ENCODE data around the gene YWHAH.

YWHAH gene

DNA sequence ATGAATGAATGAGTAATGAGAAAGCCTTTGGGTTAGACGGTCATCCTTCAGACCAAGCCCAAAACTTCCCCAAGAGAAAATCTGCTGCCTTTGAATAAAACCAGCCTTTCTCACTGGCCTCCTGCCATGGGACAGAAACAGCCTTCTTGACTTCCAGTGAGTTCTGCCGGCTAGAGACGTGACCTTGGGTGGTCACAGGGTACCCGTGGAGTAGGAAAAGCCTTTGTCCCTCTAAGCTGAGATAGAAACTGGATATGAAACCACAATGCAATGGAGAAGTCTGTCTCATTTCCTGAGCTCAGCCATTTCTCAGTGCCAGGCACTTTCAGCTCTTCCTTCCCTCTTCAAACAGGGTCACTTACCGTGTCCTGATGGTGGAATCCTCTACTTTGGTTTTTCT is 21.2 kb upstream of the YWHAH start:
- peak; percentile 64 for DNase-seq (ENCODE audit: low spot score)

DNA sequence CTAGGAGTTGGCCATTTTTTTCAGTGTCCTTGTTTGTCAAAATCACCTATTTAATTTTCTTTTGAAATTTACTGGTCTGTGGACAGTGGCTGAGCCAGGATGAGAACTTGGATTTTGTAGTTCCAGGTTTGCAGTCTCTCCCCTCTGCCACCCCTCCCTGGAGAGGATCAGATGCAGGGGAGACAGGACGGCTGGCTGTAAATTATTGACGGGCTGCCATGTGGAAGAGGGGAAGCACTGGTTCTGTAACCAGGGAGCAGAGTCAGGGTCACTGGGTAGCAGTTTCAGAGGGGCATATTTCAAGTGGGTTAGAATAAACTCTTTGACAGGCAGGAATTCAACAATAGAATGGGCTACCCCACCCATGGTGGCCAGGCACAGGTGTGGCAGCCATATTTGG is 20.6 kb upstream of the YWHAH start:
- no peak for DNase-seq (ENCODE audit: low spot score)

- DNase-seq (ENCODE audit: low spot score), result no peak
Measured at GRCh38 chr22:31925056-31925455, 19.3 kb upstream of the YWHAH start.

DNA sequence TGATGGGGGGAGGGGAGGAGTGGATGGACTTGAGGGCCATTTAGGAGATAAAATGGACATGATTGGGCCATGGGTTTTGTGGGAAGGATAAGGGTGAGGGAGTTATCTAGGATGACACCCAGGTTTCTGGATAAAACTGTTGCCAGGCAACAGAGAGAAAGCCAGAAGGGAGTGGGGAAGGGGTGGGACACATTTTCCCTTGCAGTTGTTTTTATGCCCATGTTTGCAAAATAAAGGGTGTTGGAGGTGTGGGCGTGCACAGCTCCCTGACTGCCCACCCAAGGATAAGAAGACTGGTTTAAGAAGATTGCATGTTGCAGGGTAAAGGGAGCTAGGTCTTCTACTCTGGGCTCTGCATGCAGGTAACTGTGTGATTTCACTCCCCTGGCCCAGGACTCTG is 18.3 kb upstream of the YWHAH start:
- DNase-seq (ENCODE audit: low spot score), result no peak

DNA sequence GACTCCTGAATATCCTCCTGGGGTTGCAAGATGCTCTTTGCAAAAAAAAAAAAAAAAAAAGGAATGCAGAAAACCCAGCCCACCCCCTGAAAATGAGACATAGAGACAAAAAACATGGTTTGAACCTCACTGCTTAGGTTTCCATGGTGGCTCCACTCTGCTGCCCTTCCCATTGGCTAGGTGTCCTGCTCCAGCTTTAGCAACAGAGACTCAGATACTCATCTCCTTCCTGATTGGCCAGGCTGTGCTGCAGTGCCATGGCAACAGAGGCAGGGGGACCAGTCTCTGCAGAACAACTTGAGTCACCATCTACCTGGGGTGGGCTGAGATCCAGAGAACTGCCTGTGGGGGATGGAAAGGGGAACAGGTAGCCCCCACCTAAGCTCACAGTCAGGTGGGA is 17.4 kb upstream of the YWHAH start:
- DNase-seq (ENCODE audit: low spot score), result no peak

- DNase-seq (ENCODE audit: low spot score), result no peak
Measured at GRCh38 chr22:31927562-31927961, 16.8 kb upstream of the YWHAH start.

GRCh38 chr22:31929167-31929930 is 15.0 kb upstream of the YWHAH start:
- peak; percentile 55 for DNase-seq (ENCODE audit: low spot score)

GRCh38 chr22:31932863-31933262 is 11.5 kb upstream of the YWHAH start:
- DNase-seq (ENCODE audit: low spot score), result no peak

DNA sequence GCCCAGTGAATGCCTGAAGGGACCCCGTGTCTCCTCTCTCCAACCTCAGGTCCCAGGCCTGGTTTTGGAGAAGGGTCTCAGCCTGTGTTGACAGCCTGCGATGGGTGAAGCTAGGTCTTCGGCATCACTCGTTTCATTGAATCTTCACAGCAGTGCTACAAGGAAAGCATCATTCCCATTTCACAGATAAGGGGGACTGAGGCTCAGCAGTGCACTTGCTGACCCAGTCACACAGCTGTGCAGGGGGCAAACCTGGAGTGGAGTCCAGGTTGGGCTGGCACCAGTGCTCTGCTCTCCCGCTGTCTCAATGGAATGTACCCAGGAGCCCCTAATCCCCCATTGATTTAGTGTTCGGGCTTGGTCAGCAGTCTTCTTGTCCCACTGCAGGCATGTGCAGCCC is 10.9 kb upstream of the YWHAH start:
- no peak for DNase-seq (ENCODE audit: low spot score)

DNA sequence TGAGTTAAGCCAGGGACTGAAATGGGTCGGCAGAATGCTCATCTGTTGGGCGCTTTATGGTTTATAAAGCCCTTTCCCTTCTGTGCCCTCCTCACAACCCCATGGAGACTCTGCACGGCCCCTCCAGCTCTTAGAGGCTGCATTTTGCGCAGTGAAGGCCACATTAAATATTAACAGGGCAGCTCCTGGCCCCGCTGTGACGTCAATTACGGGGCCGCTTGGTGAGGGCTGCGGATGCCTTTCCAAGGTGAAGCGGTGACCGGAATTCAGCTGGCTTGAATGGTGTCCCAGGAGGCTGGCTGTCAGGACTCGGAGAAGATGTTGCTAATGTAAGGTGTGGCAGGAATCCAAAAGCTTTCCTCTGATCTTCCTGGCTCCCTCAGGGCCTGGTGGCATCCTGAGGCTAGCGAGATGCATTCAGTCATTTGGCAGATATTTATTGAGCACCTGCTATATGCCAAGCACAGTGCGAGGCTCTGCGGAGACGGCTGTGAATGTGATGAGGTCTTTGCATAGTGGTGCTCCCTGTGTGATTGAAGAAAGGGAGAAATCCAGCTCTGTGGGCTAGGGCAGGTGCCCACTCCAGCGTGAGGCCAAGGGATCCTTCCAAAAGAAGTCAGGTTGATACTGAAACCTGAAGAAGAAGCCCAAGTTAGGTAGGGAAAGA is 10.4 kb upstream of the YWHAH start:
- no peak for DNase-seq (ENCODE audit: low spot score)

GRCh38 chr22:31935961-31936635 is 8.2 kb upstream of the YWHAH start:
- no peak for DNase-seq (ENCODE audit: low spot score)

DNA sequence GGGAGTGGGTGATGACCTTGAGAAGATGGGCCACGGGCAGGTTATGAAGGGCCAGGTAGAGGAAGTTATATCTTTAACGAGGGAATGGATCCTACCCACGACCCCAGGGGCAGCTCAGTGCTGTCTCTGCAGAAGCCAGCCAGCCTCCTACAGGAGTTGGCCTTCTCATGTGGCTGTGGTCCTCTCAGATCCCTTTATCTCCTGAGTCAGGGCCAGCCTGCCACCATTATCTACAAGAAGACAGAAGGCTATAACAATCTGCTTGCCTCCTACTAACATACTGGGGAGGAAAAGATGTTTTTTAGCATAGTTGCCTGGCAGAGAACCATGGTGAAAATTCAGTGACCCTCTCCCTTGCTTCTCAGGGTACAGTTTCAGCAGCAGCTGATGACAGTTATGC is 7.0 kb upstream of the YWHAH start:
- DNase-seq (ENCODE audit: low spot score), result no peak

DNA sequence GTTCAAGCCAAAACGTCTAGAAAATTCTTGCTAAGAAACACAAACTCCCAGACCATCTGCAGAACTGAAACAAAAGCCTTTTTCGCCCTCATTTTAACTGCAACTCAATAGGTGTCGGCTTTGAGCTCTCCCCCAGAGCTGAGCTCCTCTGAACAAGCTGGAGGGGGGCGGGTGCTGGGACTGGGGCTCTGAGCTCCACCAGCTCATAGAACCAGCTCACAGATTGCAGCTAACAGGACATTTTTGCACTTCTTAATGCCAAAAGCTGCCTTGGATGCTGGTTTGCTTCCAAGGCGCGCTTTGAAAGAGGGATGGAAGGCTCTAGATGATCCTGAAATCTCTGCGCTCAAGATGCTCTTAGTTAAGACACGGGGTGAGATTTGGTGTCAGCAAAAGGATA is 6.0 kb upstream of the YWHAH start:
- no peak for DNase-seq (ENCODE audit: low spot score)

DNA sequence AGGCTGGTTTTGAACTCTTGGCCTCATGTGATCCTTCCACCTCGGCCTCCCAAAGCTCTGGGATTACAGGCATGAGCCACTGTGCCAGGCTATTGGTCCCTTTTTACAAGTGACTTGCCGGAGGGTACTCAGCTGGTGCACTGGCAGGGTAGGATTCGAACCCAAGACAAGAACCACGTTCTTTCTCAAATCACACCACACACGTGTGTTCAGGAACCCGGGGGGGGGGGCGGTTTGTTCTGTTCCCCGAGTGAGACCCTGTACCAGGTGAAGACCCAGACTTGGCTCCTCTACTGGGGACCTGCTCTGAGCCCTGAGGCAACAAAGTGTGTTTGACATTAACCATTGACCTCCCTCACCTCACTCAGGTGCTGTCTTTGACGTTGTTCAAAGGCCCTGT is 3.8 kb upstream of the YWHAH start:
- no peak for DNase-seq (ENCODE audit: low spot score)

GRCh38 chr22:31942091-31942490 is 2.2 kb upstream of the YWHAH start:
- no peak for DNase-seq (ENCODE audit: low spot score)

GRCh38 chr22:31943206-31943977 is 943 bp upstream of the YWHAH start:
- DNase-seq (ENCODE audit: low spot score), result no peak

DNA sequence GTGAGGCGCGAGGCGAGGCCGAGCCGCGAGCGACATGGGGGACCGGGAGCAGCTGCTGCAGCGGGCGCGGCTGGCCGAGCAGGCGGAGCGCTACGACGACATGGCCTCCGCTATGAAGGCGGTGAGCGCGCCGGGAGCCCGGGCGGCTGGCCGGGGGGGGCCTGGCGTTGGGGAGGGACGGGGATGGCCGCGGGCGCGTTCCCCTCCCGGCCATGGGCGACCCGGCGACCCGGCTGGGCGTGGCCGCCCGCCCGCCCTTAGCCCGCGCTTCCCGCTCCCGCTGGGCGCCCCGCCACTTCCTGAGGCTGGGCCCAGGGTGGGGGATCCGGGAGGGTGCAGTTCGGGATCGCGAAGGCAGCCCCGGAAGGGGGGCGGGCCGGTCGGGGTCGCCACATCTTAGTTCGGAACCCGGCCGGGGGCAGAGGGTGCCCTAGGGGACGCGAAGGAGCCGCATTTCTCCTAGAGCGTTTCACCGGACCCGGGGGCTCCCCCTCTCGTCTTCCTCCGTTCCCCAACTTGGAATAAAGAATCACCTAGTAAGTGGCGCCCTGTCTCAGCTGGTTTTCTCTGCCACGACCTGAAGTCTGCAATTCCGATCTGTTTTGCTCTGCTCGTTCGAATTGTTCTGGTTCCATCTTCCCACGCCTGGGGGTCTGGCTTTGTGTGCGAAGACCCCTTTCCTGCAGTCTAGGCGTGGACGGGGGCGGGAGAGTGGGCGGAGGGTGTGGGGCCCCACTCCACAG is 536 bp downstream of the YWHAH start:
- DNase-seq (ENCODE audit: low spot score), result no peak

GRCh38 chr22:31945443-31945855 is 1.1 kb downstream of the YWHAH start:
- no peak for DNase-seq (ENCODE audit: low spot score)

DNA sequence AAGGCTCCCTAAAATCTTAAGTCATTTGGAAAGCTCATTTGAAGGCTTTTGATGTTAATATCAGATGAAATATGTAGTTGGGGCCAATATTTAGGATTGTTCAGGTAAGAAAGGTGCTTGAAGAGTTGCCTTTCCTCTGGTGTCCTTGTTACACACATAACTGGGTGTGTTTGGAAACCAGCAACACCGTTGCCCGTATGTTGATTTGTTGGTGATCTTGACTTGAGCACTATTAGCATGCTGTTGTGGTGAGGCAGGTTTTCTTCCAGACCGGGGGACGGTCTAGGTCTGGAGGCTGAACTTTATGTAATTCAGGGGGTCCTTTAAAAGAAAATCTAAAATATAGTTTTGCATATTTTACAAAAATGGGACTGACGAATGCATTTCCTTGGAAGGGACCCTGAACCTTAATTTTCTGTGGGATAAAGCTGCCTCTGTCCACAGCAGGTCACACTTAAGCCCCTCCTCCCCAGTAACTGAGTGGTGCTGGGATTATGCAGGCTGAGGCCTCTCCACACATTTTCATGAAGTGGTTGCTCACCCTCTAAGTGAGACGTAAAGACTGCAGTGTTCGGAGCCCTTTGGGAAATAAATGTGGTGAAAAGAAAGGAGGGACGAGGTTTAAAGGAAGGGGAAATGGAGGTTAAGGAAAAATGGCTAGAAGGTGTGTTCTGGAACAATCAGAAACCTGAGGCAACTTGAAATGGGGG is 1.8 kb downstream of the YWHAH start:
- no peak for DNase-seq (ENCODE audit: low spot score)

DNA sequence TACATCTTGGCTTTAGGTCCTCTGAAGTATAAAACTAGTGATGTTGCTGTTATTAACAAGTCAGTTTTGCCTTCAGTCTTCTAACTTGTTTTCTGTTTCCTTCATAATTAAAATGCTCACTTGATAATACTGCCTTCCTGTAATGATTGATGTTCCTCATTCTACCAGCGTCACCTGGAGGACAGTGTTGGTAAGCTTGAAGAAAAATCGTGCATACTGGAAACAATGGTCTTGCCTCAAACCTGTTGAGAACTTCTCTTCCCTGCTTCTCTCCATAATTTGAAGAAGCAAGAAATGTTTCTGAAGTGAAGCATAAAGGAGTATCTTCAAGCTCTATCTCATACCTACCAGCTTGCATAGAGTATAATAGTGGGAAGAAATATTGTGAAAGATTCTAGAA is 3.0 kb downstream of the YWHAH start:
- no peak for DNase-seq (ENCODE audit: low spot score)

- DNase-seq (ENCODE audit: low spot score), result no peak
Measured at GRCh38 chr22:31948002-31948401, 3.7 kb downstream of the YWHAH start.
